Measurements from ENCODE around the gene MYLK. TPM values are rescaled to one million over a fixed set of nuclear protein-coding genes. Genes with fewer than 3 reads are reported as not detected.

Gene MYLK
- total and polyA plus RNA-seq, 10 of the 15 experiments (the other 5 are each of a cell fraction or from before 2014, with no cell fraction given): 0.04 to 1.6 (median 0.42) TPM; not detected in 1

DNA sequence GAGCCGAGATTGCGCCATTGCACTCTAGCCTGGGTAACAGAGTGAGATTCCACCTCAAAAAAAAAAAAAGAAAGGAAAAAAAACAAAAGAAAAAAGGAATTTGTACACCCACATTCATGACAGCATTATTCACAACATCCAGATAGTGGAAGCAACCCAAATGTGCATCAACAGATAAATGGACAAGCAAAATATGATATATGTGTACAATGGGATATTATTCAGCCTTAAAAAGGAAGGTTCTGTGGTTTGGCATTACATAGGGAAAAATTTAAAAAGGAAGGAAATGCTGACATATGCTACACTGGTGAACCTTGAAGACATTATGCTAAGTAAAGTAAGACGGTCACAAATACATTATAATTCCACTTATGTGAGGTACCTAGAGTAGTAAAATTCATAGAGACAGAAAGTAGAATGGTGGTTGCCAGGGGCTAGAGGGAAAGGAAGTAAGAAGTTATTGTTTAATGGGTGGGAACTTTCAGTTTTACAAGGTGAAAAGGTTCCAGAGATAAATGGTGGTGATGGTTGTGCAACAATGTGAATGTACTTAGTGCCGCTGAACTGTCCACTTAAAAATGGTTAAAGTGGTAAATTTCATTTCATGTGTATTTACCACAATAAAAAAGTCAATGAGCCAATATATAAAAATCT is 118.5 kb downstream of the MYLK start:
- H3K9me3 ChIP-seq (replicated peaks; ENCODE audit: control insufficient read depth, insufficient read depth, low read length): no peaks in the 10 kb centered on the region
- no peaks in the 10 kb centered on the region for H3K4me1 ChIP-seq (ENCODE audit: control insufficient read depth, insufficient read depth, low read length)
- RAD21 ChIA-PET (ENCODE audit: unreplicated experiment): no interaction called here
- SMC1A ChIA-PET (ENCODE audit: uncharacterized antibody, unreplicated experiment): interaction anchor here (0.7 kb wide), 1 partner anchor 9 kb away, joined by 3 read pairs; no protein-coding TSS in a partner anchor
- no peak overlapping the region for H2AFZ ChIP-seq (ENCODE audit: control insufficient read depth, low read depth, low read length)
- TF ChIP-seq PML (IDR thresholded peaks at IDR 0.05; ENCODE audit: low read length): no peak
- no peak for TF ChIP-seq NR2C1 (IDR thresholded peaks at IDR 0.05)
- TF ChIP-seq CEBPB (IDR thresholded peaks at IDR 0.05; ENCODE audit: borderline replicate concordance in 1 of 2, low read depth in 2 of 2, low read length in 2 of 2): no peak
- TF ChIP-seq POLR2AphosphoS5 (IDR thresholded peaks at IDR 0.05; ENCODE audit: low read length): no peak
- TF ChIP-seq POU2F2 (IDR thresholded peaks at IDR 0.05; ENCODE audit: borderline replicate concordance, low read depth, low read length): no peak
- no peak for TF ChIP-seq MYC (IDR thresholded peaks at IDR 0.05; ENCODE audit: insufficient read depth, insufficient read length, insufficient replicate concordance, low read length, severe bottlenecking)
- TF ChIP-seq HCFC1 (IDR thresholded peaks at IDR 0.05; ENCODE audit: low read length): no peak
- TF ChIP-seq, protein P1, sequence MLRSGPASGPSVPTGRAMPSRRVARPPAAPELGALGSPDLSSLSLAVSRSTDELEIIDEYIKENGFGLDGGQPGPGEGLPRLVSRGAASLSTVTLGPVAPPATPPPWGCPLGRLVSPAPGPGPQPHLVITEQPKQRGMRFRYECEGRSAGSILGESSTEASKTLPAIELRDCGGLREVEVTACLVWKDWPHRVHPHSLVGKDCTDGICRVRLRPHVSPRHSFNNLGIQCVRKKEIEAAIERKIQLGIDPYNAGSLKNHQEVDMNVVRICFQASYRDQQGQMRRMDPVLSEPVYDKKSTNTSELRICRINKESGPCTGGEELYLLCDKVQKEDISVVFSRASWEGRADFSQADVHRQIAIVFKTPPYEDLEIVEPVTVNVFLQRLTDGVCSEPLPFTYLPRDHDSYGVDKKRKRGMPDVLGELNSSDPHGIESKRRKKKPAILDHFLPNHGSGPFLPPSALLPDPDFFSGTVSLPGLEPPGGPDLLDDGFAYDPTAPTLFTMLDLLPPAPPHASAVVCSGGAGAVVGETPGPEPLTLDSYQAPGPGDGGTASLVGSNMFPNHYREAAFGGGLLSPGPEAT (IDR thresholded peaks at IDR 0.05; ENCODE audit: low read depth): no peak
- no peak for TF ChIP-seq CBFB (IDR thresholded peaks at IDR 0.05; ENCODE audit: low read depth)
- TF ChIP-seq EP300 (IDR thresholded peaks at IDR 0.05; ENCODE audit: borderline replicate concordance in 1 of 2, control insufficient read depth in 1 of 2, low read depth in 2 of 2, low read length in 2 of 2): no peak
- no peak for TF ChIP-seq SUPT20H (IDR thresholded peaks at IDR 0.05; ENCODE audit: borderline replicate concordance, control insufficient read depth, low read depth, low read length)
- ATAC-seq (peak; percentile 65), FAIRE-seq (peak; percentile 61), DNase-seq (ENCODE audit: low read depth, low spot score) (no peak)
- POLR2A ChIA-PET: no interaction called here
- no peak overlapping the region for H3K4me3 ChIP-seq
- WGBS (ENCODE audit: insufficient coverage, insufficient replicate concordance, low lambda C conversion rate, missing lambda C conversion rate): 61% methylated on average over 4 of the region's 4 CpGs
- in situ Hi-C loops (cut with MboI) (no loop called here), intact Hi-C loops (cut with micrococcal nuclease; ENCODE audit: unreplicated experiment) (no loop called here)
- BruUV-seq (replicated peaks): no TSS peak
- no peaks in the 10 kb centered on the region for H3K79me2 ChIP-seq (ENCODE audit: control insufficient read depth, insufficient read depth, low read length)
- no peaks in the 10 kb centered on the region for H4K20me1 ChIP-seq (ENCODE audit: control insufficient read depth, insufficient read depth)
- H3K4me2 ChIP-seq (ENCODE audit: control insufficient read depth, insufficient read depth): no peak overlapping the region
- H3K27me3 ChIP-seq (replicated peaks in 1 of 2; ENCODE audit: control insufficient read depth in 2 of 2, insufficient read depth in 2 of 2, low read length in 1 of 2): no peaks in the 10 kb centered on the region; a peak in 1 of 4 replicates
- no peaks in the 10 kb centered on the region for H3K36me3 ChIP-seq (ENCODE audit: control insufficient read depth in 2 of 2, insufficient read depth in 2 of 2, low read length in 1 of 2)
- CTCF ChIA-PET: no interaction called here
- H3K27ac ChIP-seq (ENCODE audit: control insufficient read depth, insufficient read depth): no peak overlapping the region
- no peak overlapping the region for H3K9ac ChIP-seq (ENCODE audit: control insufficient read depth, insufficient read depth, low read length)
